GM12872 (cell line): ENCODE measurements around the gene BSND.

ENCODE experiments used
- TF ChIP-seq, protein P1 (sequence below): IDR thresholded peaks from 3 replicates; pipeline ENCODE4 v1.5.1; 2011; ENCODE audit warnings: low read depth, mild to moderate bottlenecking, low read length, moderate library complexity; ENCODE audit not compliant: insufficient read depth

Gene BSND

DNA sequence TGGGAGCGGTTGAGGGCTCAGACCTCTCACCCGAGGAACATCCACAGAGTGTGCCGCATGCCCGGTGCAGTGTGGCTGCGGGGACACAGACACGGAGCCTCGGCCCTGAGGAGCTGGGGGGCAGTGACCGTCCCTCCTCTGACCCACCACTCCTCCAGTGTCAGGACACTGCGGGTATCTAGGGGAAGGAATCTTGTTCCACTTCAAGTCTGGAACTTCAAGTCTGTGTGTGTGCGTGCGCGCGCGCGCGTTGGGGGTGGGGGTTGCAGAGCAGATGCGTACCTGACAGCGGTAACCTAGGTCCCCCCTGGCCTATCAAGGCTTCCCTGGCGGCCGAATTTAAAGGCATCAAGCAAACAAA lies 57.9 kb downstream of the BSND start:
- TF ChIP-seq, protein P1, sequence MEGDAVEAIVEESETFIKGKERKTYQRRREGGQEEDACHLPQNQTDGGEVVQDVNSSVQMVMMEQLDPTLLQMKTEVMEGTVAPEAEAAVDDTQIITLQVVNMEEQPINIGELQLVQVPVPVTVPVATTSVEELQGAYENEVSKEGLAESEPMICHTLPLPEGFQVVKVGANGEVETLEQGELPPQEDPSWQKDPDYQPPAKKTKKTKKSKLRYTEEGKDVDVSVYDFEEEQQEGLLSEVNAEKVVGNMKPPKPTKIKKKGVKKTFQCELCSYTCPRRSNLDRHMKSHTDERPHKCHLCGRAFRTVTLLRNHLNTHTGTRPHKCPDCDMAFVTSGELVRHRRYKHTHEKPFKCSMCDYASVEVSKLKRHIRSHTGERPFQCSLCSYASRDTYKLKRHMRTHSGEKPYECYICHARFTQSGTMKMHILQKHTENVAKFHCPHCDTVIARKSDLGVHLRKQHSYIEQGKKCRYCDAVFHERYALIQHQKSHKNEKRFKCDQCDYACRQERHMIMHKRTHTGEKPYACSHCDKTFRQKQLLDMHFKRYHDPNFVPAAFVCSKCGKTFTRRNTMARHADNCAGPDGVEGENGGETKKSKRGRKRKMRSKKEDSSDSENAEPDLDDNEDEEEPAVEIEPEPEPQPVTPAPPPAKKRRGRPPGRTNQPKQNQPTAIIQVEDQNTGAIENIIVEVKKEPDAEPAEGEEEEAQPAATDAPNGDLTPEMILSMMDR: no peak

DNA sequence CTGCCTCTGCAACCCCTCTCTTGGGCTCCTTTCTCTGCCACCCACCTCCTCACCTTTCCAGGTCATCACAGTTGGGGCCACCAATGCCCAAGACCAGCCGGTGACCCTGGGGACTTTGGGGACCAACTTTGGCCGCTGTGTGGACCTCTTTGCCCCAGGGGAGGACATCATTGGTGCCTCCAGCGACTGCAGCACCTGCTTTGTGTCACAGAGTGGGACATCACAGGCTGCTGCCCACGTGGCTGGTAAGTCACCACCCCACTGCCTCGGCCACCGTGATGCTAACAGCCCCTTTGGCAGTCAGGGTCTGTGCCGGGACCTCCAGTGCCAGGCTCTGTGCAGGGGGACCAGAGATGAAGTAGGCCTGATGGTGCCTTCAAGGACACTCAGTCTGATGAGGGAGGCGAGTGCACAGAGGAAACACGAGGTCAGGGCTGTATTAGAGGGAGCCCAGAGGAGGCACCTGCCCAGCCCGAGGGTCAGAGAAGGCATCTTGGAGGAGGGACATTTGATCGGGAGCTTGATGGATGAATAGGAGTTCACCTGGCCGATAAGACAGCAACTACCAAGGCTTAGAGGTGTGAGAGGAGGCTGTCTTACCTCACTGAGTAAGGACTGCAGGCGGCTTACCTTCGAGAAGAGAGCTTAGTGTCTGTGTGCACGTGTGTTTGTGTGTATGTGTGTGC lies 58.7 kb downstream of the BSND start:
- TF ChIP-seq, protein P1: no peak

DNA sequence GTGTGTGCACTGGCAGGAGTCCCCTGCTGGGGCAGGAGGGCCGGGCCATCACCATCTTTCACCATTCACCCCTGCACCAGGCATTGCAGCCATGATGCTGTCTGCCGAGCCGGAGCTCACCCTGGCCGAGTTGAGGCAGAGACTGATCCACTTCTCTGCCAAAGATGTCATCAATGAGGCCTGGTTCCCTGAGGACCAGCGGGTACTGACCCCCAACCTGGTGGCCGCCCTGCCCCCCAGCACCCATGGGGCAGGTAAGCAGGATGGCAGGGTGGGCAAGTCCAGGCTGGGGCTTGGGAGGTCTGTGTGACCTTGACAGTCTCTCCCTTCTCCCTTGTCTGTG lies 59.2 kb downstream of the BSND start:
- TF ChIP-seq, protein P1: no peak

DNA sequence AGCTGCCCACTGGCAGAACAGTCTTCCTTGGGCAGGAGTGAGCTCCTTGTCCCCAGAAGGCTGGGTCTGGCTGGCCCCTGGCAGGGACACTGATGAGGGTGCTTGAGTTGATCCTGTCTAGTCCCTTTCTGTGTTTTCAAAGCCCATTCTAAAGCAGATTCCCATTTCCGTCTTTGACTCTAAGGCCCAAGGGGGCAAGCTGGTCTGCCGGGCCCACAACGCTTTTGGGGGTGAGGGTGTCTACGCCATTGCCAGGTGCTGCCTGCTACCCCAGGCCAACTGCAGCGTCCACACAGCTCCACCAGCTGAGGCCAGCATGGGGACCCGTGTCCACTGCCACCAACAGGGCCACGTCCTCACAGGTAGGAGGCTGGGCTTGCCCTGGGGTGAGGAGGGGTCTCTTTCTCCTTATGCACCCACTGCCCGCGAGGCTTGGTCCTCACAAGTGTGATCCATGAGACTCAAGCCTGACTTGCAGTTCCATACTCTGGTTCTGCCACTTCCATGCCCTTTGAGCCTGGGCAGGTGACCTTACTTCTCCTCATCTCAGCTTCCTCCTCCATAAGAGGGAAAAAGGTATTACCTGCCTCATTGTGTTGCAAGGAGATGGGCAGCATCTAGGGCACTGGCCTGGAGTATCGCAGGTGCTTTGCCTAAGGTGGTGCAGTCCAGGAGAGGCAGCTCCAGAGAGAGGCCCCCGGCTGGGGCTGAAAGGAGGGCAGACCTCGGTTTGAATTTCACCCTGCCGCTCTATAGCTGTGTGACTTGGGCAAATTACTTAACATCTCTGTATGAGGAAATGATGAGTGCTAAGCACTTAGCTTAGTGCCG lies 60.8 kb downstream of the BSND start:
- TF ChIP-seq, protein P1: no peak

DNA sequence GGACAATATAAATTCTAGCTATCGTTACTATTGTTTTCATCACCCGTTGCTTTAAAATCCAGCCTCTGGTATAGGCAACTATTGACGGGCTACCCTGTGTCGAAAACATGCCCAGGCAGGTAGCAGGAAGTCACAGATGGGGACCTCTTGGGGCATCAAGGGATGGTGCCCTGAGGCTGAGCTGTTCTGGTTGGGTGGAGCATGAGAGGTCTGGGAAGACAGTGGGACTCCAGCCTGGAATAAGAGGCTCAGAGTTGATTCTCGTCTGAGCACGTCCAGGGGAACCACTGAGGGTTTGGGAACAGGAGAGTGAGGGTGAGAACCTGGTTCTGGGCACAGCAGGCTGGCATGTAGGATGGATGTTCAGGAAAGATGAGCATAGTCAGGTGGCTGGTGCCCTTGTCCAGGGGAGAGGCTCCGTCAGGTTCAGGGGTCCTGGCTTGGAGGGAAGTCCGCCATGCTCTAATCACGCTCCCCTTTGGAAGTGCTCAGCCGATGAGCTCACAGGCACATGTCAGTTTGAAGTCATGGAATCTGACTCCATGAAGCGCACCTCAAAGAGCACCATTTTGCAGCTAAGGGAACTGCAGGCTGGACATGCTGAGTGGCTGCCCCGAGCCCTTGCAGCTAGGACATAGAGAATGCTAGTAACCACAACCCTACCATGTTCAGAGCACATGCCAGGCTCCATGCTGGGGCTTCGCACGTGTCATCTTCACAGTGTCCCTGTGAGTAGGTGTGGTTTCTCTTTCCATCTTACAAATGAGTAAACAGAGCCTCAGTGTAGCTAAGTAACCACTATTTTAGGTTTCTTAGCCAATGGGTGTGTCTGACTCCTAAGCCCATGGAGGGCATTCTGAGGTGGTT lies 61.6 kb downstream of the BSND start:
- TF ChIP-seq, protein P1: no peak

DNA sequence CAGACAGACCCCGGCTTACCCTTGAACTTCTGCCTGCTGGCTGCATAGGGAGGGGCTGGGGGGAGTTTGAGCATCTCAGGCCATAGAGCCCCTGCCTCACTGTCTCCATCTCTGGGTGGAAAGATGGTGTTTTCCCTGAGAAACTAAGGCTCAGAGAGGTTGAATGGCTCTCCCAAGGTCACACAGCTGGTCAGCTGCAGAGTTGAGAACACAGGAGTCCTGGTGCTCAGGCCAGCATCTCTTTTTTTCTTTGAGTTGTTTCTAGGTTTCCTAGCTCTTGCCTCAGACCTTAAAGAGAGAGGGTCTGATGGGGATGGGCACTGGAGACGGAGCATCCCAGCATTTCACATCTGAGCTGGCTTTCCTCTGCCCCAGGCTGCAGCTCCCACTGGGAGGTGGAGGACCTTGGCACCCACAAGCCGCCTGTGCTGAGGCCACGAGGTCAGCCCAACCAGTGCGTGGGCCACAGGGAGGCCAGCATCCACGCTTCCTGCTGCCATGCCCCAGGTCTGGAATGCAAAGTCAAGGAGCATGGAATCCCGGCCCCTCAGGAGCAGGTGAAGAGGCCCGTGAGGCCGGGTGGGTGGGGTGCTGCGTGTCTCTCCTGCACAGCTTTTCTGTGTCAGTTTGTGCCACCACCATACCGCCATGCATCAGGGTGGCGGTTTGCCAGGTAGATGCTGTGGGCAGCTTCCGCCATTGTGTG lies 62.4 kb downstream of the BSND start:
- TF ChIP-seq, protein P1: no peak
